ENCODE results near the gene PLS3.
"Not testable (repeated sequence)": the region's sequence is repeated elsewhere in the genome, so short reads cannot be mapped to it uniquely, and the experiment has no call there.

Gene PLS3, protein sequence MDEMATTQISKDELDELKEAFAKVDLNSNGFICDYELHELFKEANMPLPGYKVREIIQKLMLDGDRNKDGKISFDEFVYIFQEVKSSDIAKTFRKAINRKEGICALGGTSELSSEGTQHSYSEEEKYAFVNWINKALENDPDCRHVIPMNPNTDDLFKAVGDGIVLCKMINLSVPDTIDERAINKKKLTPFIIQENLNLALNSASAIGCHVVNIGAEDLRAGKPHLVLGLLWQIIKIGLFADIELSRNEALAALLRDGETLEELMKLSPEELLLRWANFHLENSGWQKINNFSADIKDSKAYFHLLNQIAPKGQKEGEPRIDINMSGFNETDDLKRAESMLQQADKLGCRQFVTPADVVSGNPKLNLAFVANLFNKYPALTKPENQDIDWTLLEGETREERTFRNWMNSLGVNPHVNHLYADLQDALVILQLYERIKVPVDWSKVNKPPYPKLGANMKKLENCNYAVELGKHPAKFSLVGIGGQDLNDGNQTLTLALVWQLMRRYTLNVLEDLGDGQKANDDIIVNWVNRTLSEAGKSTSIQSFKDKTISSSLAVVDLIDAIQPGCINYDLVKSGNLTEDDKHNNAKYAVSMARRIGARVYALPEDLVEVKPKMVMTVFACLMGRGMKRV

DNA sequence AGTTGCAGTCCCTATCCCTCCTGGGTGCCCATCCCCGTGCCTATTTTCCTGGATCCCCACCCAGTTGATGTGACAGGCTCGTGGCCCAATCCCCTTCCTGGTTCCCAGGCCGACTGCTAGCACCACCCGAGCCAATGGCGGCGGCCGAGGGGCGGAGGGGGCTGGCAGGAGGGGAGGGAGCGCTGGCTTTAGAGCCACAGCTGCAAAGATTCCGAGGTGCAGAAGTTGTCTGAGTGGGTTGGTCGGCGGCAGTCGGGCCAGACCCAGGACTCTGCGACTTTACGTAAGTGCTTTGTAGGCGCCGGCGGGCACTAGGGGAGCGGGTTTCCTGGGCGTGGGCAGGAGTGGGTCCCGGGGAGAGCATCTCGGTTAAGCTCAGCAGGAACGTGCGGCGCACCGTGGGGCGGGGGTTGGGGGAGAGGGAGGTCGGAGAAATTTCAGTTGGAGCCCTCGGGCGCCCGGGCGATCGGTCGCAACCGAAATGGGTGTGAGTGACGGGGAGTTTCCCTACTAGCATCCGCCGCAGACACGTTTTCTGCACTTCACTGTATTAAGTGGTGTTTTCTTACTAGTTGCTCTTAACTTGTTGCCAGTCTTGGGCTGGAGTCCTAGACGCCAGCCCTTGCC is at the start of gene PLS3:
PLS3 (plus strand) TSS at position 197 of the 627 bp plus-strand sequence. CDS start 49,077 bp downstream, outside the sequence.
- no peaks in the 10 kb centered on the region for H3K36me3 ChIP-seq (ENCODE audit: control insufficient read depth, insufficient read depth, low read length)
- peak within 1 kb of the TSS; percentile 46 for H3K4me3 ChIP-seq (ENCODE audit: low read length)
- no peaks in the 10 kb centered on the region for H3K27me3 ChIP-seq (ENCODE audit: control insufficient read depth, insufficient read depth, low read length)
- H3K4me1 ChIP-seq (ENCODE audit: control insufficient read depth, insufficient read depth, low read length) = peaks cover 7% of the 10 kb centered on the region
- peak within 1 kb of the TSS; percentile 84 for H3K9ac ChIP-seq (ENCODE audit: low read length)
- no peaks in the 10 kb centered on the region for H3K9me3 ChIP-seq (ENCODE audit: control insufficient read depth, low read length)

DNA sequence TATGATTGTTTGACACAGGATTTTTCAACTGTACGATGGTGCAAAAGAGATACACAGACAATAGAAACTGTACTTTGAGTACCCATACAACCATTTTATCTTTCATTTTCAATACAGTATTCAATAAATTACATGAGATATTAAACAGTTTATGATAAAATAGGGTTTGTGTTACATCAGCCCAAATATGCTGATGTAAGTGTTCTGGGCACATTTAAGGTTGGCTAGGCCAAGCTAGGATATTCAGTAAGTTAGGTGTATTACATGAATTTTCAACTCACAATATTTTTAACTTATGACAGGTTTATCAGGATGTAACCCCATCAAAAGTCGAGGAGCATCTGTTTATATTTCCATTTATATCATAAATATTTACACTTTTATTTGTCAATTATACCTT is 42.9 kb upstream of the PLS3 start:
- Histone ChIP-seq H3K27me3 (ENCODE audit: control insufficient read depth, insufficient read depth, low read length) (no peaks in the 10 kb centered on the region), H3K9me3 (ENCODE audit: control insufficient read depth, low read length) (no peaks in the 10 kb centered on the region), H3K9ac (ENCODE audit: low read length) (no peak overlapping the region)

DNA sequence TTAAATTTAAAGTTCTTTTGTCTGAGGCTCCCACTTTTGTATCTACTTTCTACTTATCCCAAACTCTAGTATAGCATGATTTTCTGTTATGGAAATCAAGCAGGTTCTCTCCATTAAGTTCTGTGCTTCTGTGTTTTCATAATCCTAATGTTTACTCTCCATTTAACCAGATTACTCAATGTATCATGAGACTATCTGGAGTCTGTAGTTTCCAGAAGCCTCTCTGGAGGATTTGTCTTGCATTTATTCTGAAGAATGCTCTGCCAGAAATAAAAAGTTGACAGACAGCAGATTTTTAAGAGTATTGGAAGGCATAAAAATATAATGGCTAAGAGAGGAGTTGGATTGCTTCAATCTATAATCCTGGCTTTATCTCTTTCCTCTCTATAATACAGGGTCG is 39.2 kb upstream of the PLS3 start:
- no peaks in the 10 kb centered on the region for H3K4me1 ChIP-seq (ENCODE audit: control insufficient read depth, insufficient read depth, low read length)
- H3K9me3 ChIP-seq (ENCODE audit: control insufficient read depth, low read length) = no peaks in the 10 kb centered on the region
- no peaks in the 10 kb centered on the region for H3K36me3 ChIP-seq (ENCODE audit: control insufficient read depth, insufficient read depth, low read length)
- no peak overlapping the region for H3K9ac ChIP-seq (ENCODE audit: low read length)
- H3K4me3 ChIP-seq (ENCODE audit: low read length) = no peak overlapping the region
- no peaks in the 10 kb centered on the region for H3K27me3 ChIP-seq (ENCODE audit: control insufficient read depth, insufficient read depth, low read length)

More for the DNA sequence above, 42.9 kb upstream of the PLS3 start:
- H3K36me3 ChIP-seq (ENCODE audit: control insufficient read depth, insufficient read depth, low read length) = no peaks in the 10 kb centered on the region
- H3K4me1 ChIP-seq (ENCODE audit: control insufficient read depth, insufficient read depth, low read length) = no peaks in the 10 kb centered on the region
- no peak overlapping the region for H3K4me3 ChIP-seq (ENCODE audit: low read length)

DNA sequence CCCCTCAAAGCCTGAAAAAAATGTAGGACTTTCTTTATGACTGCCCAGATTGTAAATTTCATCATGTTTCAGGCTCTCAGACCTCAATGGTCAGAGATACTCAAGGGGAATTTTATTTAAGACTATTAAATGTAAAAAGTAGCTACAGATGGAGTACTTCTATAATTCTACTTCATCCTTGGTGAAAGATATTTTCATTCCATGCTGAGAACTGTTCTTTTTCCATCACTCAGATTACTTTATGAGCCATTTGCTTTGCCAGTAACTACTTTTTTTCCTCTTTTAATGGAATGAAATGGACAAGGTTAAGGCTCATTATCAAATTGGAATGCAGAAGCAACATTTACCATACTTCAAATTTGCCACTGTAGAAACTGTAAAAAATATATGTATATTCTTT is 38.0 kb upstream of the PLS3 start:
- H3K9me3 ChIP-seq (ENCODE audit: control insufficient read depth, low read length) = no peaks in the 10 kb centered on the region
- H3K27me3 ChIP-seq (ENCODE audit: control insufficient read depth, insufficient read depth, low read length) = no peaks in the 10 kb centered on the region
- no peak overlapping the region for H3K4me3 ChIP-seq (ENCODE audit: low read length)
- H3K9ac ChIP-seq (ENCODE audit: low read length) = no peak overlapping the region
- no peaks in the 10 kb centered on the region for H3K4me1 ChIP-seq (ENCODE audit: control insufficient read depth, insufficient read depth, low read length)
- H3K36me3 ChIP-seq (ENCODE audit: control insufficient read depth, insufficient read depth, low read length) = no peaks in the 10 kb centered on the region

DNA sequence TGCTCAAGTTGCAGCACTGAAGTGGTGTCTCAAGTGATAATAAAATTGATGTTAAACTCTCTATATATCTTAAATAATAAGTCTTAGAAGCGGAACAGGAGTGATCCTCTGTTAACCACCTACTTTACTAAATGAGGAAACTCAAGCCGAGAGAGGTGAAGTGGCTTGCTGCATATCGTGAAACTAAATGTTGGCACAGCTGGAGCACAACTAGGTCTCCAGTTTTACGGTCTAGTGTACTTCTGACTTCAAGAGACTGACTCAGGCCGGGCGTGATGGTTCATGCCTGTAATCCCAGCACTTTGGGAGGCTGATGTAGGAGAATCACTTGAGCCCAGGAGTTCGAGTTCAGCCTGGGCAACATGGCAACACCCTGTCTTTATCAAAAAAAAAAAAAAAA is 35.5 kb upstream of the PLS3 start:
- Histone ChIP-seq H3K36me3 (ENCODE audit: control insufficient read depth, insufficient read depth, low read length) (no peaks in the 10 kb centered on the region), H3K4me1 (ENCODE audit: control insufficient read depth, insufficient read depth, low read length) (no peaks in the 10 kb centered on the region), H3K27me3 (ENCODE audit: control insufficient read depth, insufficient read depth, low read length) (no peaks in the 10 kb centered on the region), H3K9me3 (ENCODE audit: control insufficient read depth, low read length) (no peaks in the 10 kb centered on the region), H3K4me3 (ENCODE audit: low read length) (no peak overlapping the region), H3K9ac (ENCODE audit: low read length) (no peak overlapping the region)

DNA sequence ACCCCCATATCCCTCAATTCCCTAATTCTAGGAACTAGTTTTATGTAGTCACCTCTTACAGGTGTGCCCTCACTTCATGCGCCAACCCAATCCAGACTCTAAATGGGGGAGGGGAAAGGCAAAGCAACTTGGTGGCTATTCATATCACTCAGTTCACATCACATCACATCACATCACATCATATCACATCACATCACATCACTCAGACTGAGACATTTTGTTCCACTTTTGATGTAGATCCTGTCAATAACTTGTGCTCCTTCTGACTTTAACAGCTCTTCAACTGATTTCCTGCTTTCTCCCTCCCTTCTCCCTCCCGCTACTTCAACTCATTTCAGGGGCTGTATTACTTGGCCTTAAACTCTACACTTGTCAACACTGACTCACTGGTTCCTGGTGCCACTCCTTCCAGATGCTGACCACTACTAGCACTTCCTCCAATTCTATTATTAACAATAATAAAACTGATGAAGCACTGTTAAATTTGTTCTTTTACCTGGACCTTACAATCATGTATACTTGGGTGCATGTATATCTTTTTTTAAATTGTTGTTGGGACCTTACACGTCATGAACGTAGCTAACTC is 29.1 kb upstream of the PLS3 start:
- H3K9me3 ChIP-seq (ENCODE audit: control insufficient read depth, low read length) = no peaks in the 10 kb centered on the region
- no peak overlapping the region for H3K9ac ChIP-seq (ENCODE audit: low read length)

DNA sequence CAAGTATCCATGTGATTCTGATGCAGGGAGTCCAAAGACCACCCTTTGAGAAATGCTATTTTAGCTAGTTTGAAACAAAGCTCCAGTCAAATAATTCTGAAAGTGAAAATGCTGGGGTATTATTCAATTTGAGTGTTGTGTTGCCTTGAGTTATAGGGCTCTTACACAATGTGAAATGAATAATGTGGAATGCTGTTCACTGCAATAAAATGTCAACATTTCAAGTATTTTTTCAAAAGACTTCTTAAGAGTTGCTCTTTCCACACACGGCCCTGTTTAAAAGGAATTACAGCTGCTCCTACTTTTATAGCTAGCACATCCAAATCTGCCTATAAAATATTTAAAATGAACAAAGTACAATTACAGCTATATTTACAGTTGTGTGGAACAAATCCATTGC is 27.5 kb upstream of the PLS3 start:
- Histone ChIP-seq H3K9ac (ENCODE audit: low read length) (no peak overlapping the region), H3K27me3 (ENCODE audit: control insufficient read depth, insufficient read depth, low read length) (no peaks in the 10 kb centered on the region), H3K36me3 (ENCODE audit: control insufficient read depth, insufficient read depth, low read length) (no peaks in the 10 kb centered on the region), H3K9me3 (ENCODE audit: control insufficient read depth, low read length) (no peaks in the 10 kb centered on the region), H3K4me1 (ENCODE audit: control insufficient read depth, insufficient read depth, low read length) (no peaks in the 10 kb centered on the region), H3K4me3 (ENCODE audit: low read length) (no peak overlapping the region)

More for the DNA sequence above, 29.1 kb upstream of the PLS3 start:
- no peak overlapping the region for H3K4me3 ChIP-seq (ENCODE audit: low read length)
- no peaks in the 10 kb centered on the region for H3K36me3 ChIP-seq (ENCODE audit: control insufficient read depth, insufficient read depth, low read length)
- no peaks in the 10 kb centered on the region for H3K4me1 ChIP-seq (ENCODE audit: control insufficient read depth, insufficient read depth, low read length)
- H3K27me3 ChIP-seq (ENCODE audit: control insufficient read depth, insufficient read depth, low read length) = no peaks in the 10 kb centered on the region

DNA sequence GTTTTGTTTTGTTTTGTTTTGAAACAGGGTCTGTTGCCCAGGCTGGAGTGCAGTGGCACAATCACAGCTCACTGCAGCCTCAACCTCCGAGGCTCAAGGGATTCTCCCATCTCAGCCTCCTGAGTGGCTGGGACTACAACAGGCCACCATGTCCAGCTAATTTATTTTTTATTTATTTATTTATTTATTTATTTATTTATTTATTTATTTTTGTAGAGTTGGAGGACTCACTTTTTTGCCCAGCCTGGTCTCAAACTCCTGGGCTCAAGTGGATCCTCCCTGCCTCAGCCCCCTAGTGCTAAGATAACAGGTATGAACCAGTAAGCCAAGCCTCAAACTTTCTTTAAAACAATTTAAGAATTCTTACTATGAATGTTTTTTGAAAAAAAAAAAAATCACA is 26.6 kb upstream of the PLS3 start:
- Histone ChIP-seq H3K27me3 (ENCODE audit: control insufficient read depth, insufficient read depth, low read length) (no peaks in the 10 kb centered on the region), H3K9ac (ENCODE audit: low read length) (no peak overlapping the region), H3K4me3 (ENCODE audit: low read length) (no peak overlapping the region), H3K4me1 (ENCODE audit: control insufficient read depth, insufficient read depth, low read length) (no peaks in the 10 kb centered on the region), H3K36me3 (ENCODE audit: control insufficient read depth, insufficient read depth, low read length) (no peaks in the 10 kb centered on the region), H3K9me3 (ENCODE audit: control insufficient read depth, low read length) (no peaks in the 10 kb centered on the region)

DNA sequence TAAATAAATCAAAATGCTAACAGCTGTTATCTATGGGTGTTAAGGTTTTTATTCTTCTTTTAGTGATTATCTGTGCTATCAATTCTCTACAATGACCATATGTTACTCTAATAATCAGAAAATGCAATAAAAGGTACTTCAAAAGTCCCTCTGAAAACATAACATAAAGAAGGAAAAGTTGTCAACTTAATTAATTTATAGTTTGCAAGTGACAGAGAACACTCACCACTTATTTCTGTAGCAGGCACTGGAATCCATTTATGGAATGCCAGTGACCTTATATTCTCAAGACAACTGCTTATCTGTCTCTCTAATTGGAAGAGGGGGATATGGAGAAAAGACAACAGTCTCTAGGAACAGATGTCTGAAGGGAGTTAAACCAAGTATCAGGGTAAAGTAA is 25.6 kb upstream of the PLS3 start:
- Histone ChIP-seq H3K9ac (ENCODE audit: low read length) (no peak overlapping the region), H3K4me3 (ENCODE audit: low read length) (no peak overlapping the region), H3K27me3 (ENCODE audit: control insufficient read depth, insufficient read depth, low read length) (no peaks in the 10 kb centered on the region), H3K36me3 (ENCODE audit: control insufficient read depth, insufficient read depth, low read length) (no peaks in the 10 kb centered on the region), H3K9me3 (ENCODE audit: control insufficient read depth, low read length) (no peaks in the 10 kb centered on the region), H3K4me1 (ENCODE audit: control insufficient read depth, insufficient read depth, low read length) (no peaks in the 10 kb centered on the region)

DNA sequence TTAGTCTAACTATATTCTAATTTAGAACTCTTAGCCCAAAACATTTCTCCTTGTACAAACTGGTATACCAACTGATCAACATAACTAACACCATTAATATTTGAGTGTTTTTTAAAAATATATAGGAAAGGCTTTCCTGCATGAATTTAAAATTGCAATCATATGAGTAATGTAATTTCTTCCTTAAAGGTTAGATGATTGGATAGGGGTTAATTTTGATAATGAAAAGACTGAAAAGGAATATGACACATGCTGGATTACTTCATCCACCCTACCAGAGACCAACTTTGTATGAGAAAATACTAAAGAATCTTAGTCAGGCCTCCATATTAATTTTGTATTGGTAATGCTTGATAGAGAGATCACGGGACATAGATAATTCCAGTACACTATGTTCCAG is 25.1 kb upstream of the PLS3 start:
- Histone ChIP-seq H3K27me3 (ENCODE audit: control insufficient read depth, insufficient read depth, low read length) (no peaks in the 10 kb centered on the region), H3K36me3 (ENCODE audit: control insufficient read depth, insufficient read depth, low read length) (no peaks in the 10 kb centered on the region), H3K9me3 (ENCODE audit: control insufficient read depth, low read length) (no peaks in the 10 kb centered on the region), H3K9ac (ENCODE audit: low read length) (no peak overlapping the region), H3K4me3 (ENCODE audit: low read length) (no peak overlapping the region), H3K4me1 (ENCODE audit: control insufficient read depth, insufficient read depth, low read length) (no peaks in the 10 kb centered on the region)

DNA sequence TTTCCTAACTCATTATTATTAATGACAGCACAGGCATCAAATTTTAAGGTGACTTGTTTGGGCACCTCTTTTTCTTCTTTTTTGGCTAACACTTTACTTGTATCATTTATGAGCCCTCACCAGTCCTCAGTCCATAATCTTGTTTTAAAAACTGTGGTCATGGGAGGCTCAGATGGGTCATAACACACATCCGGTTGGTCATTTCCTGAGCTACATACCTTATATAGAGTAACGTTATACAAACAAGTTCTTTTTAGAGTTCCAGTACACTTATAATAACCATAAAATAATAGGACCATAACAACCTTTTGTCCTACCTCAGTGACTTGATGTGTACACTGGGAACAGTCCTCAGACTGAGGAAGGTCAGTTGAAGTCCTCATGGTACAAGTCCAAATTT is 21.1 kb upstream of the PLS3 start:
- Histone ChIP-seq H3K9me3 (ENCODE audit: control insufficient read depth, low read length) (no peaks in the 10 kb centered on the region), H3K4me3 (ENCODE audit: low read length) (no peak overlapping the region), H3K36me3 (ENCODE audit: control insufficient read depth, insufficient read depth, low read length) (no peaks in the 10 kb centered on the region), H3K27me3 (ENCODE audit: control insufficient read depth, insufficient read depth, low read length) (no peaks in the 10 kb centered on the region), H3K9ac (ENCODE audit: low read length) (no peak overlapping the region), H3K4me1 (ENCODE audit: control insufficient read depth, insufficient read depth, low read length) (no peaks in the 10 kb centered on the region)

DNA sequence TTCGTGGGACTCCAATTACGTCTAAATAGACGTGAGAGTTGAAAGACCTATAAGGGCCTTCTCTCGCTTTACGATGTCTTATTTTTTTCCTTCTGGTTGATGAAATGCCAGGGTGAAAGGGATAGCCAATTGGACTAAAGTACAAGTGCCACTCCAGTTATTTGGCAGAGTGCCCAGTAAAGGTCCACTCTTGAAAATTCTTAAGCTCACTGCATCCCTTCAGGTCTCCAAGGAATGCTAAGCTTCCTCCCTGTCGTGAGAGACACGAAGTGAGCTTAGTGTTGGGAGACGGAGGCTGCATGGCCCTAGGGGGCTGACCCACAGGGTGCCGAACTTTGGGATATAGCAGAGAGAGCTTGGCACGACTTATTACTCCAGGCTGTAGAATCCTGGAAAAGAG is 19.9 kb upstream of the PLS3 start:
- not testable (repeated sequence) for H3K9me3 ChIP-seq (ENCODE audit: control insufficient read depth, low read length); H3K36me3 ChIP-seq (ENCODE audit: control insufficient read depth, insufficient read depth, low read length); H3K4me3 ChIP-seq (ENCODE audit: low read length); H3K9ac ChIP-seq (ENCODE audit: low read length); H3K4me1 ChIP-seq (ENCODE audit: control insufficient read depth, insufficient read depth, low read length); H3K27me3 ChIP-seq (ENCODE audit: control insufficient read depth, insufficient read depth, low read length)

All from mucosa of stomach (tissue), 1 donor.